Activated effector memory CD4-positive, alpha-beta T cell treated with anti-CD3 and anti-CD28 coated beads, Interleukin-2, amount 50 U/mL, for 16 hours (primary cell): ENCODE results near the gene MYH9.

ENCODE experiments used
- DNase-seq: peaks from one replicate; pipeline ENCODE4 v3.0.0-alpha.2; 2020

Gene MYH9

DNA sequence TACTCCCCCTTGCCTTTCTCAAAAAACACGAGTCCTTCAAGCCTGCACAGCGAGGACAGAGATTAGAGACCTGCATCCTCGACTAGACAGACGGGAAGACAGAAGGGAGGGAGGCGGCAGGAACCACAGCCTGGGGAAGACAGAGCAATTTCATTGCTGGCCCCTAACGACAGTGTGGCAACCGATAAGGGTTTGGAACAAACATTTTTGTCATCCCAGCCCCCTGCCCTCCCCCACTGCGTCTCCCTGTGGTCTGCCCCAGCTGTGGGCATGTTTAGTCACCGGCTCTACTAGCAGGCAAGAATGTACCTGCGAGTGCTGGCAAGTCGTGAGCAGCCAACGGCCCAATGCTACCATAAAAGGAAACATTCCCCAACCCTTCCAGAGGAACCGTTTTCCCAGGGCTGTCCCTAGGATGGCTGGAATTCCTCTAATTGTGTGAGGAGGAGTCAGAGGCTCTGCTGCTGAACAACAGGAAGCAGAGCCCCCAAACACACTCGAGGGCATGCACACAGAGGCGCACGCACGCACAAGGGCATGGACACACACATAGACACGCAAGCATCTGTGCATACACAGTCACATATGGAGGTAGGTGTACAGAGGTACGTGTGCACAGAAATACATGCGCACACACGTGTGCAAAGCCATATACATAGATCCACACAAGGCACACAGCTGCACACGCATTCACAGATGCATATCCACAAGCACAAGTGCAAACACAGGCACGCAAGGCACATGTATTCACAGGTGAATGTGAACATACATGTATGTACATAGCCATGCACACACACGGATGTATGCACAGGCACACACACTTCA is 58.3 kb downstream of the MYH9 start:
- peak; percentile 92 for DNase-seq

DNA sequence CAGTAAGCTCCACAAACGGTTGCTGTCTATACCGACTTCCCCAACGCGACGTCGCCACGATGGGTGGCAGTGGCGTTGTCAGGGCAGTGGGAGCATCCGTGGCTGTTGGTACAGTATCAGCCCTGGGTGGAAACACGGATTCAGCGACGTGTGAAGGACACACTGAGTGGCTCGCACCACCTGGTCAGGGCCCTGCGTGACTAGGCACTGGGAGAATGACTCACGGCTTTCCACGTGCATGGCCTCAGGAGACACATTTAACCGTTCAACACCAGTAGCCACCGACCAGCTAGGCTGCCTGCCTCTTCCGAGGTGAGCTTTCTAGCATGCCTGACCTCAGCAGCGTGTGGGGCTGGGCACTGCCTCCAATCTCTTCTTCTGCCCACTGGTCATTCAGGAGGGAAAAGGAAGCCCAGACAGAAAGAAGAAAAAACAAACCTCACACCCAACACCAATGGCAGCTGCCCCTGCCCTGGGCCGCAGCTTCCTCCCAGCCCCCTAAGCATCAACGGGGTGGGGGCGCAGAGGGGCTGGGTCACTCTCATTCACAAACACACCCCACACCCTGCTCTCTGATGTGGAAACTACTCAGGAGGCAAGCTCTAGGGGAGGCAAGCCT is 59.0 kb downstream of the MYH9 start:
- peak; percentile 80 for DNase-seq

DNA sequence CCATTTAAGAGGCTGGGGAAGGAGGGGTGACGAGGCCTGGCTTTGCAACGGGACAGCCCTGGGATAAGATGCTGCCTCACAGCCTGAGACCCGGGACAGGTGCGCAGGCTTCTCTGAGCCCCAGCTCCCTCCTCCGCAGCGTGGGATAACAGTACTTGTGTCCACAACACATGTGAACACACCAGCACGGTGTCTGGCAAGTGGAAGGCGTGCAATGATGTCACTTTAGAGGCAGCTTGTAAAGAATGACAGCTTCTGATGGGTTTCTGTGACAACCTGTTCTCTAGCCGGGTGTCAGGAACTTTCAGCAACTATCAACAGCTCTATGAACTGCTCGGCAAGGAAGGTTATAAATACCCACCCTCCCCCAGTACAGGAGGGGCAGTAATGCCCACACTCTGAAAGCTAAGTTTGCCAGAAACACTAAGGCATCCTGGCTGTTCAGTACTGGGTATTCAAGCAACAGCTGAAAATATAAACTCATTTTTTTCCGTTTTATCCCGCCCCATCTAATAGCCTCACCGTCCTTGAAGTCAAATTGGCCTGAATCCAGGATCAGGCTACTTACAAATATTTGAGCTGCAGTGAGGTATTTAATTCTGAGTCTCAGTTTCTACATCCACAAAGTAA is 59.7 kb downstream of the MYH9 start:
- no peak for DNase-seq

DNA sequence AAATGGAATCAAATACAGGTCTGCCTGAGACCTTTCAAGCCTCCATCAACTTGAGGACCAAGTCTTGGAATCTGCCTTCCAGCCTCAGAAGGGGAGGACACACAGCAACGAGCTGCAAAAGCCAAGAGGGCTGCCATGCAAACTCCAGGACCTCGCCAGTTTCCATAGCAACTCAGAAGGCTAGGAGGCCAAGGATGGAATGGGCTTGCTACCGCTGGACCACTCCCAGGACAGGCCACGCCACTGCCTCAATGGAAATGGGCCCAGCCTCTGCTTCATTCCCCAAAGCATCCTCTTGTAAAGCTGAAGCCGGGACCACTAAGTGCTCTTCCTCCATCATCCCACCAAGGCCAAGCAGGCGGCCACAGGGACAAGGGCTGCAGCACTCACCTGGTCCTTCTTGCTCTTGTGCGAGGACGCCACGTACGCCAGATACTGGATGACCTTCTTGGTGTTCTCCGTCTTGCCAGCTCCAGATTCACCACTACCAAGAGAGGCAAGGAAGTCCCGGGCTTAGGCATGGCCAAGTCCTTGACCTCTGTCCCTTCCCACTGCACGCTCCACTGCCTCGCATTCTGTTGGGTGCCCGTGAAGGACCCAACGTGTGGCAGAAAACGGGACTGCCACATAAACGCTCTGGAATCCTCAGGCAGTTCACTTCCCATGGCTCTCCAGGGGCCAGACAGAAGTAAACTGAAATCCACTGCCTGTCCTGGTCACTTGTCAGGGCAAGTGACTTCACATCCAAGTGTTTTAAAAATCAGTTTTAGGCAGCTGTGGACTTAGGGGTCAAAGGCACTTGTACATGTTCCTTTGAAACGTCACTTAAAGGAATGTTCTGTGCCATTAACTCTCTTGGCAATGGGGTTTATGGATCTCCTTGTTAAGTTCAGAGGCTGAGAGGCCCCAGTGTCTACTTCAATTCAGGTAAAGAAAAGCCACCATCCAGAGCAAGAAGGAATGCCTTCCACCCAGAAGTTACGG is 61.3 kb downstream of the MYH9 start:
- no peak for DNase-seq

DNA sequence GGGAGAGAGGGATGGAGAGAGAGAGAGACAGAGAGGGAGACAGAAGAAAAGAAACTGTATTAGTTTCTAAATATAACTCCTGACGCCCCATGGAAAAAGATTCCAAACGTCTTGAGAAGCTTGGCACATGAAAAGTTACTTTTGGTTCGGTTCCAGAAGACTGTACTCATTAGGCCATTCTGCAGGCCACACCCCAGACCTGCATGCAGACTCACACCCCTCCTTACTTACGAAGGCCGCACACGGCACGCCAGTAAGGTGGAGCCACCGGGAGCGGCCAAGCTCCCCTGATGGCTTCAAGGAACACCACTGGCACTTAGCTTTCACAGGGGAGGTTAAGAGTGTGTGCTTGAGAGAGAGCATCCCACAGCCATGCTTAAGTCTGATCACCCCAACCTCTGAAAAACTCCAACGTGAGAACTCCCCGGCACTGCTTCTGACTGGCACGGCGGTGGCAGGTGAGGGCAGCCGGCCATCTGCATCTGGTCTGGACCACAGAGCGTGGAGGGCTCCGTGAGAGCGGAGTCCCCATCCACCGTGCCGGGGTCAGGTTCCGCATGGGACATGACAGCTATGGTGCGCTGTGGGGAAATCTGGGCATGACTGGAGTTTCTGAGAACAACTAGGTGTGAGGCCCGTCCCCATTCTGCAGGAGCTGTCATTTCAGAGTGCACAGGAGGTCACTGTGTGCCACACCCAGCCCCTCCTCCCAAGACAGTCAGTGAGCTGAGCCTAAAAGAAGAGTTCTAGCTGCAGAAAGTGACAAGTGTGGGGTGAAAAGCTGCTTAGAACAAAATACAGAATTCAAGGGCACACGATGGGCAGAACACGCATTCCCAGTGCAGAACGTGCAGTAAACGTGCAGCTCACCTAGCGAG is 62.4 kb downstream of the MYH9 start:
- DNase-seq: no peak

DNA sequence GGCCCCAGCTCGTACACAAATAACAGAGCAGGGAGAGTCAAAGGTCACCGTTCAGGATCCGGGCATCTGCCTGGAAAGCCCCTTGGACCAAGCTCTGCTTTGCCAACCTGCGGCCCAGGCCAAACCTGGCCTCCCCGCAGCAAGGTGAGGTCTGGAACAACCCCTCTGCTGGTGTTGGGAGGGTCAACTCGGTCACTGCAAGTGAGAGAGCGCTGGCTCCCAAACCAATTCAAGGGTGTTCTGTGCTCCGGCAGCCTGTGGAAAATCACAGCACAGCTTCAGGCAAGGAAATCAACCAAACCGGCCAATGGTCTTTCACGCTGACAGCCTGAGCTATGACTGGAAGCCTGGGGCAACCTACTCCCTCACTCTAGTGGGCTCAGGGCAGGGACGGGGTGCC is 63.4 kb downstream of the MYH9 start:
- DNase-seq: no peak

DNA sequence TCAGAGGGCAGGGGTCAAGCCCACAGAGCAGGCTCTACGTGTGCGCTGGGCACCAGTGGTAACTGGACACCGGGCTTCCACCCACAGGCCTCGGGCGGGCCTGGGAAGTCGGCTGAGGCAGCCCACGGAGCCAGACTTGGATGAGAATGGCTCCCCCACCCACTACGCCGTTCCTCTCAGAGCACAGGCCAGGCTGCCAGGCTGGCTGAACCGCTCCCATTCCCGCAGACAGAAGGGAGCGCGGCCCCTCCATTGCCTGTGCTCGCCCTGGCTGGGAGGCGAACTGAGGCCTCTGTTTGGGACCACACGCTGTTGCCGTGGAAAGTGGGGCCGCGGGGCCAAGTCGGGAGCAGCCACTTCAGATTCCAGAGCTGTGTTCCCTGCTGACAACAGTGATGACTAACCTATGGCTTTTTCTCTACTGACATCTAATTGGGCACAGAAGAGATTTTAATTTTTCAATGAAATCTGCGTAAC is 63.9 kb downstream of the MYH9 start:
- no peak for DNase-seq

DNA sequence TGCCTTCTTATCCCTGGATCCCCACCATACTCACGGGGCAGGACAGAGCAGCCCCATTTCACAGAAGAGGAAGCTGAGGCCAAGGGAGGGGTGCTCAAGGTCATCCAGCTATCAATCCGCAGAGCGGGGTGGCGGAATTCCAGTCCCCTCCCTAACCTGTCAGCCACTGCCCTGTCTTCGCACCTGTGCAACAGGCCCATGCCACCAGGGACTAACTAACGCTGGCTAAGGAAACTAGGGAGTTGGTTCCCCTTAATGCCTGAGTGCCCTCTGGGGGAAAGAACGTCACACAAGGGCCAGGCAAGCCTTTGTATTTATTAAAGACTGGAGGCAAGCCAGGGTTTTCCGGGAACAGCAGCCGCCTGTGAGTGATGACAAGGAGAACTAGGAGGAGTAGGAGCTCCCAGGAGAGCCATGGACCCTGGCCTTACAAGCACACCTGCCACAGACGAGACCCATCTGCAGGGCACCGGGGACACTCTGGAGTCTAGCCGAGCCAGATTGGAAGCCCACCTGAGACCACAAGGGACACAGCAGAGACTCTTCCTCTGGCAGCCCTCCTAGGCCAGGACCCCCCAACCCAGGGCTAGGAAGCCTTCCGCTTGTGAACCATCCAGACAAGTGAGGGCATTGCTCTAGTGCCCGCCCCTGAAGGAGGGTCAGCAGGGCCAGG is 64.4 kb downstream of the MYH9 start:
- no peak for DNase-seq

DNA sequence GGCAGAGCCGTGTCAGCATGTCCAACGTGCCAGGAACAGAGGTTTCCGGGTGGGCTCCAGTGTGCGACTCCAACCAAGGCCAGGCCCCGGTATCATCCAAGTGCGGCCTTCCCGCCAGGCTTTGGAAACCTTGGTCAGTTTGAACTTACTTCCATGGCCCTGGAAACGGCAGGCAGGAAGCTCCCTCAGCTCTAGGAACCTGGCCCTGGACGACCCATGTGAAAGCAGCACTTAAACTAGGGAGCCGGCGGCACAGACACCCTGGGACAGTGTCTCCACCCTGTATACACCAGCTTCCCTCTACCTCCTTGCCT is 65.2 kb downstream of the MYH9 start:
- DNase-seq: no peak

DNA sequence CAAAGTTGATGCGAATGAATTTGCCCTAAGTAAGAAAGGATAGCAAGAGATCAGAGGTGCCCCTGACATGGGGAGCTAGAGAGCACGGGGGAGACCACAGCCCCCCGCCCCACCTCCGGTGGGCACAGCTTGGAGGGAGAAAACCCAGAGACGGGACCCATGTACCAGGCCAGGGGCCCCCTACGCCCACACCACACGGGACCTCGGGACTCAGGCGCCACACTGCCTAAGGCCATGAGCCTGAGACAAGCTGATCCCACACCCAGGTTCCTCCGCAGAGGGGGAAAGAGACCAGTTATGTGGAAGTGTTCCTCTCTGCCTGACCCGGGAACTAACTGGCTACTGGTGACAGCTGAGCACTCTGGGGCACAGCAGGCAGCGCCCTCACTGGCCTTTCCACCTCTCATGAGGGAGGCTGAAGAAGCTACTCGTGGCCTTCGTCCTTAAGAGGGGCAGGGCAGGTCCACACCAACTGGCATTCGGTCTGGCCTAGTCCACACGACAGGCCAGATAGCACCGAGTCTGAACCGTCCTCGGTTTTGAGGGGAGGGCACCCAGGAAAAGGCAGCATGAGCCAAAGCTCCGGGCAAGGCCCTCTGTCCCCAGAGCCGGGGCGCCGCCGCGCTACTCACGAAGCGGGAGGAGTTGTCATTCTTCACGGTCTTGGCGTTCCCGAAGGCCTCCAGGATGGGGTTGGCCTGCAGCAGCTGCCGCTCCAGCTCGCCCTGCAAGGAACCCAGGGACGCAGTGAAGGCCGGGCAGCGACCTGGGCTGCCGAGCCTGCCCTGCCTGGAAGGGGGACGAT is 65.8 kb downstream of the MYH9 start:
- DNase-seq: no peak

DNA sequence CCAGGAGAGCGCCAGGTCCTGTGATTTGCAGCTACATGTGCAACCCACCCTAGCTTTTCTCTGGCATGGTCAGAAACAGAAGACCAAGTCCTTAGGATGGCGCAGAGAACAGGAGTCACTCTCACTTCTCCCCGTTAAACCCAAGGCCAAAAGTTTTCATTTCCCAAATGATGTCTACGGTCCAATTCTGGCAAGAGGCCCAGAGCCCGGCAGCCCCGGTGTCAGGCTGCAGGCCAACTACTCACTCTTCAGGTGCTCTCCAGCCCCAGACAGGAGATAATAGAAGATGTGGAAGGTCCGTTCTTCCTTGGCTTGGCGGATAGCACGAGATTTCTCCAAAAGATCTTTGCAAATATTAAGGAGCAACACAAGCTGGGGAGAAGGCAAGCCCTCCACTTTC is 67.2 kb downstream of the MYH9 start:
- no peak for DNase-seq

DNA sequence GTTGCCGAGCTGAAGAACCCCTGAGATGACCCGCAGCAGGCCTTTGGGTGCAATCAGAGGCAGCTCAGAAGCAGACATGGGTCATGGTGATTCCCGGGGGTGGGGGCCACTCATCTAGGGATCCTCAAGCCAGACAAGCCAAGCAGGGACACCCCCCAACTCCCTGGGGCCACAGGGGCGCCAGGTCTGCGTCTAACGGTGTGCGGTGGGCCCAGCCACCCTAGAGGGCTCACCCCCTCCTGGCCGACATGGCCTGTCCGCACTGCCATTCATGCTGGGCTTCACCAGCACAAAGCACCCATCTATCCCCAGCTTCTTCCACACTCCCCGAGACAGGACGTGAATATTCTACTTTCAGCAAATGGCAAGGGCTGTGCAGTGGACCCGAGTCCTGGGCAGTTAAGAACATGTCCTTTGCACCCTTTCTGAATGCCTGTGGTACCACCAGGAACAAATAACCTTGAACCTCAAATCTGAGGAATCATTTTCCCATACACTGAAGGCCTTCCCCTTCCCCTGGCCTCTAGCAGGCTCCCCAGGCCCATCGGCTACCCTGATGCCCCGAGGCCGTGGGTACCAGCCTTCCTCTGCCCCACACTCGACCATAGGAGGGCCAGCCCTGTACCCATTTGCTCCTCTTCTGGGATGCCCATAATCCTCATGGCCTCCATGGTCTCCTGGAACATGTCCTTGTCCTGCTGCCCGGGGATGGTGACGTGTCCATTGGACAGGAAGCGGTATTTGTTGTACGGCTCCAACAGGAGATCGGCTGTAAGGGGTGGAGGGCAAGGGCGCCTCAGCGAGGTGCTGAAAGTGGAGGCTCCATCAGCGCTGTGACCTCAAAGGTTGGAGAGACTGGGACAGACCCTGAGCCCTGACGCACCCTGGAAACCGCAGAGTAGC is 67.9 kb downstream of the MYH9 start:
- DNase-seq: no peak

DNA sequence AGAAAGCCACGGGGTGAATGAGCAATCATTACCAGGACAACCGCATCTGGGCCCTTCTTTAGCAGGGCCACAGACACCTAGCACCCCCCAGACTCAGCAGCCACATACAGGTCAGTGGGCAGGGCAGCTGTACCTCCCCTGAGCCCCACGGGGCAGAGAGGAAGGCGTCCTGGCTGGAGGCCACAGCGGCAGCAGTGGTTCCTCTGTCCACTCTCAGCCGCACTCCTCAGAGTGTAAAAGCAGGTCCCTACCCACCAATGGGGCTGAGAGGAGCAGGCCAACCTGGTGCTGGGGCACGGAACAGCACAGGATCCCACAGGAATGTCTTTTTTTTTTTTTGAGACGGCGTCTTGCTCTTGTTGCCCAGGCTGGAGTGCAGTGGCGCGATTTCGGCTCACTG is 69.3 kb downstream of the MYH9 start:
- DNase-seq: no peak

DNA sequence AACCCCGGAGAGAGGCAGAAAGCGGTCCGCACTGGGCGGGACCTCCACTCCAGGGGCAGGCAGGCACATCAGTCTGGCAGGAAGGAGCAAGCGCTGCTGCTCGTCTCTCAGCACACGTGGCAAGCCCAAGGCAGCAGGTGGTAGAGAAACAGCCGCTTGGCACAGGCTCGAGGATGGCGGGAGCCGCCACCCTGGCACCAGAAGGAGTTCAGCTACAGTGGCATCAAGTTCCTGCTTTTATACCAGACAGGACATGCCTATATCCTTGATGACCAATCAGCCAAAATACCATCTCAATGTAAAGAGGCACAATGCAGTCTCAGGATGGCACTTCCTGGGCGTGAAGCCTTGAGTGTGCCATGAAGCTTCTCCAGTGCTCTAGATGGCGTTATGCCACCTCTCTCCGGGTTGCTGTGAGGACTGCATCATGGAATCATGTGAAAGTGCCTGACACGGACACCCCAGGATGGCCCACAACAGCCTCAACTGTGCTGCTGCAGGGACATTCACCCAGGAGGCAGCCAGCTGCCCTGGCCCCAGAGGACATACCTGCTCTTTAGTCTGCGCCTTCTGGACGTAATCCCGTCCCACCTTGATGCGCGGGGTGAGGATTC is 70.0 kb downstream of the MYH9 start:
- DNase-seq: no peak

DNA sequence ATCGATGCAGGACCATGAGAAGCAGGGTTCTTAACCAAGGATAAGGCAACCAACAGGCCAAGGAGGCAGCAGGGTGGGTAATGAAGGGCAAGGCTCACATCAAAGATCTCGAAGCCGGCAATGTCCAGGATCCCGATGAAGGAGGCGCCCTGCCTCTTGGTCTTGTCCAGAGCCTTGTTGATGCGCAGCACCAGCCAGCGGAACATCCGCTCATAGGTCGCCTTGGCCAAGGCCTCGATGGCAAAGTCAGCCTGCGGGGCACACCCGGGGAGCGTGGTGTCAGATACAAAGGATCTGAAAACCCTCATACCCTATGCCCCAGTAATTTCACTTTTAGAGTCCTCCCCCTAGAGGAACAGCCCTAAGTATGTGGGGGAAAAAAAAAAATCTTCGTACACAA is 71.3 kb downstream of the MYH9 start:
- DNase-seq: no peak

DNA sequence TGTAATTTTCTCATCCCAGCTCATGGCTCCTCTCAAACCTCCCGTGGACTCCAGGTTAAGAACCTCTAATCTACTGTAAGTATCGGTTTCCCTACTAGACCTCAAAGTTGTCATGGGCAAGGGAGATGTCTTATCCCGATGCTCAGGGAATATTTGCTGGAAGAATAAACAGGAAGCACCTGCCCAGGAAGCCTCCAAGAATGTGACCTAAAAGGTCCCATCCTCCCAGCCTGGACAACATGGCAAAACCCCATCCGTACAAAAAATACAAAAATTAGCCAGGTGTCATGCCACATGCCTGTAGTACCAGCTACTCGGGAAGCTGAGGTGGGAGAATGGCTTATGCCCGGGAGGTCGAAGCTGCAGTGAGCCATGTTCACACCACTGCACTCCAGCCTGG is 72.4 kb downstream of the MYH9 start:
- no peak for DNase-seq

DNA sequence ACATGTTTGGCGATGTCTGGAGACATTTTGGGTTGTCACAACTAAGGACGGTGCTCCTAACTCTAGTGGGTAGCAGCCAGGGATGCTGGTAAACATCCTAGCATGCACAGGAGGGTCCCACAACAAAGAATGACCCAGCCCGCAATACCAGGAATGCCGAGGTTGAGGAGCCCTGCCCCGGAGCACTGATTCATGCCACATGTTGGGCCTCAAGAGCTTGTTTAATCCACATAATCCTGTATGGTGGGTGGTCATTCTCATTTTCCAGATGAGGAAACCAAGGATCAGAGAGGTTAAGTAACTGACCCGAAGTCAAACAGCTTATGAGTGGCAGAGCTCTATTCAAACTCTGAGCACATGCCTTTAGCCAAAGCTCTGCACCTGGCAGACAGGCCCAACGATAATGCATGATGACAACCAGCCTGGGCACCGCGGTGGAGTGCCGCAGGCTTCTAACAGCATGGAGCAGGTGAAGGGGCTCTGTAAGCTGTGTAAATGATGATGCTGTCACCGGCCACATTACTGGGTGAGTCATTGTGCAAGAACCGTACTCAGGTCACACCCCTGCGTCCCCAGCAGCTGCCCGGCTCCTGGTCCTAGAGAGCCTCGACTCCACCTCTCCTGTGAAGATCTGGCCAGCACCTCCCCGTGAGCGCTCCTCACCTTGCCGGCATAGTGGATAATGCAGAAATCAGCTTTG is 76.2 kb downstream of the MYH9 start:
- no peak for DNase-seq

DNA sequence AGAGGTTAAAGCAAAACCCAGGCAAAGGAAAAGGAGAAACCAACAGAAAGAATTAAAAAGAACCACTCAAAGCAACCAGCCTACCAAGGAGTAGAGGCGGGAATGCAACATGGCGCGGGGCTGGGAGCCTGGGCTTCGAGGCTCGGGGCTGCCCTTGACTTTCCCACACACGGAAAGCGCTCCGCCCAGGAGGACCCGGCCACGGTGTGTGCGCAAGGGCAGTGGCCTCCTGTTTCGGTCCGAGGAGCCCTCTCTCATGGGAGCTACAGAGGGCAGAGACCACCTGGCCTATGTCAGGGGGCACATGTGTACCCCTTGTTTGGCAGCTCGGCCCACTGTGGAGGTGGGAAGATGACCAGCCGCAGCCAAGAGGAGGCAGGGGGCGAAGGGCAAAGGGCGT is 78.9 kb downstream of the MYH9 start:
- no peak for DNase-seq
